Ovary (tissue), 9 donors: ENCODE measurements around the gene MMEL1. TPM values are rescaled to one million over a fixed set of nuclear protein-coding genes. Genes with fewer than 3 reads are reported as not detected.
"Not testable (repeated sequence)": the region's sequence is repeated elsewhere in the genome, so short reads cannot be mapped to it uniquely, and the experiment has no call there.

Experiments used
- DNase-seq, 5 donors: peaks; one replicate each; pipeline ENCODE4 v3.0.0-alpha.2; 2019 to 2020
- H3K27ac ChIP-seq, 2 donors: fragments of 200-600 bp; one replicate each; pipeline versions ENCODE4 v1.5.1 to v1.8.0; 2019 to 2022
- H3K27me3 ChIP-seq: fragments of 200-600 bp; one replicate; pipeline ENCODE4 v1.8.0; 2022
- H3K36me3 ChIP-seq: fragments of 200-600 bp; sonication (generic); one replicate; pipeline ENCODE4 v1.5.1; 2019
- H3K4me1 ChIP-seq: one replicate; pipeline ENCODE4 v1.8.1; 2013; ENCODE audit warnings: mild to moderate bottlenecking, moderate library complexity; ENCODE audit not compliant: insufficient read depth
- H3K4me3 ChIP-seq: fragments of 200-600 bp; sonication (generic); one replicate; pipeline ENCODE4 v1.5.1; 2017
- H3K9me3 ChIP-seq, 2 donors: fragments of 200-600 bp in 1 of 2; sonication (generic) in 1 of 2; one replicate each; pipeline versions ENCODE4 v1.5.1 to v1.8.1; 2013 to 2019; ENCODE audit warnings: mild to moderate bottlenecking in 1 of 2, moderate library complexity in 1 of 2
- CTCF ChIP-seq, 3 donors: fragments of 450-650 bp in 2 of 3; fragments of 200-600 bp in 1 of 3; IDR thresholded peaks; one replicate each; pipeline versions ENCODE4 v1.5.1 to v1.8.0; 2016 to 2022; ENCODE audit warnings: antibody characterized with exemption in 3 of 3, mild to moderate bottlenecking in 1 of 3
- EP300 ChIP-seq: sonication (generic); formaldehyde crosslinking; IDR thresholded peaks from one replicate; pipeline ENCODE4 v1.6.1; 2017; ENCODE audit warnings: antibody characterized with exemption
- POLR2A ChIP-seq: fragments of 450-650 bp; IDR thresholded peaks from one replicate; pipeline ENCODE4 v1.6.1; 2017; ENCODE audit warnings: antibody characterized with exemption, mild to moderate bottlenecking, moderate library complexity
- WGBS, 3 donors: extraction: QIAGEN DNeasy Blood & Tissue Kit in 1 of 3; methylation state at CpG; one replicate each; pipeline versions ENCODE4 v1.1.5 to v1.1.7; 2013 to 2017; 5-methylcytosine and 5-hydroxymethylcytosine counted together
- intact Hi-C, 4 donors: fragments of 100-400 bp; cut with DNase I; formaldehyde crosslinking; loops; one replicate each; pipeline versions ENCODE4 v1.11.0 to v1.15.1; 2022 to 2023
- polyA plus RNA-seq, 2 donors: library from polyadenylated mRNA; stranded (reverse); fragments of 200-250 nt in 1 of 2; fragments of 350-450 nt in 1 of 2; fragmentation: Illumina TruSeq in 1 of 2; extraction: RNeasy Lipid Tissue Mini Kit (QIAGEN cat#74804) in 1 of 2; gene quantifications; one replicate each; pipeline ENCODE4 v1.2.3, GENCODE V29; 2013 to 2014
- total RNA-seq, 7 donors: library from RNA; depleted of rRNA in 2 of 7; stranded (reverse); fragments of >200 nt in 2 of 7; fragmentation: NEBNext Ultra II Directional in 3 of 7; extraction: Animal tissue kit (Norgen Biotek cat#: 25700) in 3 of 7; gene quantifications; one replicate each; pipeline versions ENCODE4 v1.1.0 to v1.2.4, GENCODE V29; 2016 to 2023
- donor health status: DM: no; HTN: no; CAD: no; lungs with moderate emphysema.
- donor health status: DM: no; HTN: no; CAD: no.
- donor health status: Bipolar disorder and iron deficiency.
- donor health status: DM: yes; HTN: yes; CAD: no.
- donor health status: DM: no; HTN: no; CAD: no.
- donor health status: DM: yes; HTN: yes; CAD: no.

Gene MMEL1
- total and polyA plus RNA-seq, 9 donors = 0.42 to 7.9 (median 1.1) TPM; not detected in 3

GRCh38 chr1:2628933-2629626 lies 3.7 kb downstream of the MMEL1 start:
- Histone ChIP-seq H3K36me3 (no peaks in the 10 kb centered on the region), H3K27me3 (peaks cover 2% of the 10 kb centered on the region), H3K4me3 (no peak overlapping the region), H3K4me1 (peaks cover 13% of the 10 kb centered on the region), H3K27ac (no peak overlapping the region), H3K9me3 (no peaks in the 10 kb centered on the region)
- TF ChIP-seq CTCF (IDR thresholded peaks at IDR 0.05) = no peak
- no peak for TF ChIP-seq POLR2A
- no peak for TF ChIP-seq EP300
- 1 to 8% (median 3%) methylated on average over 19 to 64 of the region's 64 CpGs for WGBS, 3 donors
- no peak for DNase-seq
- intact Hi-C loops = no loop called here

GRCh38 chr1:2628191-2628932 lies 4.5 kb downstream of the MMEL1 start:
- H3K4me1 ChIP-seq = peaks cover 6% of the 10 kb centered on the region
- peaks cover 2% of the 10 kb centered on the region for H3K27me3 ChIP-seq
- WGBS, 3 donors = 4 to 16% (median 11%) methylated on average over 23 to 46 of the region's 46 CpGs
- no peaks in the 10 kb centered on the region for H3K9me3 ChIP-seq
- H3K4me3 ChIP-seq = no peak overlapping the region
- intact Hi-C loops = no loop called here
- no peaks in the 10 kb centered on the region for H3K36me3 ChIP-seq
- peak in 1 of 5 donors; percentile 13 for DNase-seq
- no peak overlapping the region for H3K27ac ChIP-seq
- TF ChIP-seq CTCF (IDR thresholded peaks at IDR 0.05) = no peak
- TF ChIP-seq EP300 = no peak
- no peak for TF ChIP-seq POLR2A

- intact Hi-C loops = no loop called here
- H3K27ac ChIP-seq = no peak overlapping the region
- peak in 1 of 5 donors; percentile 17 for DNase-seq
- H3K9me3 ChIP-seq = no peaks in the 10 kb centered on the region
- TF ChIP-seq POLR2A (no peak), CTCF (IDR thresholded peaks at IDR 0.05) (no peak), EP300 (no peak)
- WGBS, 3 donors = 18 to 25% (median 25%) methylated on average over 6 of the region's 6 CpGs
- H3K27me3 ChIP-seq = peaks cover 2% of the 10 kb centered on the region
- no peaks in the 10 kb centered on the region for H3K36me3 ChIP-seq
- H3K4me1 ChIP-seq = peaks cover 1% of the 10 kb centered on the region
- no peak overlapping the region for H3K4me3 ChIP-seq
These were observed 5.1 kb downstream of the MMEL1 start for GRCh38 chr1:2627746-2628145.

- 64 to 78% (median 67%) methylated on average over 7 of the region's 7 CpGs for WGBS, 3 donors
- DNase-seq, H3K9me3 ChIP-seq, H3K4me3 ChIP-seq, H3K27me3 ChIP-seq, intact Hi-C loops, H3K4me1 ChIP-seq, H3K27ac ChIP-seq, H3K36me3 ChIP-seq: not testable (repeated sequence)
These were observed 7.1 kb downstream of the MMEL1 start for GRCh38 chr1:2625748-2626147.

GRCh38 chr1:2625311-2625710 lies 7.5 kb downstream of the MMEL1 start:
- intact Hi-C loops = no loop called here
- no peaks in the 10 kb centered on the region for H3K9me3 ChIP-seq
- H3K4me3 ChIP-seq = no peak overlapping the region
- no peak for DNase-seq
- no peak overlapping the region for H3K27ac ChIP-seq
- H3K27me3 ChIP-seq = peaks cover 2% of the 10 kb centered on the region
- H3K4me1 ChIP-seq = peaks cover 1% of the 10 kb centered on the region
- H3K36me3 ChIP-seq = no peaks in the 10 kb centered on the region
- 84 to 89% (median 86%) methylated on average over 10 of the region's 10 CpGs for WGBS, 3 donors
- TF ChIP-seq CTCF (IDR thresholded peaks at IDR 0.05) (no peak), EP300 (no peak), POLR2A (no peak)
